OCI-LY3 (cell line): ENCODE measurements around the gene GATM.

Source experiments
- H2AFZ ChIP-seq: fragments of 200-600, 300-600 bp; shearing (Covaris generic); 2 replicates; pipeline ENCODE4 v1.6.0; 2014; ENCODE audit warnings: antibody characterized with exemption, low read depth, low read length
- H3K27ac ChIP-seq: fragments of 200-600, 300-600 bp; sonication (generic); 2 replicates; pipeline ENCODE4 v1.5.1; 2014; ENCODE audit warnings: mild to moderate bottlenecking, low read length, moderate library complexity, mixed read lengths
- H3K27me3 ChIP-seq: fragments of 200-600, 300-600 bp; sonication (generic); 2 replicates; pipeline ENCODE4 v1.6.1; 2014; ENCODE audit warnings: low read depth, low read length, mixed read lengths
- H3K36me3 ChIP-seq: fragments of 200-600, 300-600 bp; sonication (generic); replicated peaks from 2 replicates; pipeline ENCODE3; 2014; ENCODE audit warnings: low read depth, low read length, mixed read lengths
- H3K4me1 ChIP-seq: fragments of 300-600, 200-600 bp; sonication (generic); 2 replicates; pipeline ENCODE4 v1.6.1; 2014; ENCODE audit warnings: low read length, mixed read lengths
- H3K4me2 ChIP-seq: fragments of 200-600, 300-600 bp; sonication (generic); 2 replicates; pipeline ENCODE4 v1.6.1; 2014; ENCODE audit warnings: low read length, mixed read lengths
- H3K4me3 ChIP-seq: fragments of 300-600, 200-600 bp; sonication (generic); 2 replicates; pipeline ENCODE4 v1.5.1; 2014; ENCODE audit warnings: antibody characterized with exemption, mild to moderate bottlenecking, low read length, moderate library complexity
- H3K79me2 ChIP-seq: fragments of 300-600, 200-600 bp; shearing (Covaris generic); 2 replicates; pipeline ENCODE4 v1.6.1; 2014; ENCODE audit warnings: mild to moderate bottlenecking, low read length, mixed read lengths
- H3K9ac ChIP-seq: fragments of 300-600, 200-600 bp; shearing (Covaris generic); 2 replicates; pipeline ENCODE4 v1.6.0; 2014; ENCODE audit warnings: mild to moderate bottlenecking, low read length, moderate library complexity
- H3K9me3 ChIP-seq: fragments of 200-600, 300-600 bp; shearing (Covaris generic); 2 replicates; pipeline ENCODE4 v1.6.1; 2014; ENCODE audit warnings: low read length, mixed read lengths; ENCODE audit not compliant: insufficient read depth
- H4K20me1 ChIP-seq: fragments of 200-600, 300-600 bp; sonication (generic); 2 replicates; pipeline ENCODE4 v1.6.1; 2016; ENCODE audit warnings: low read length, mixed read lengths; ENCODE audit not compliant: insufficient read depth
- CTCF ChIP-seq: fragments of 200-600, 300-600 bp; sonication (generic); IDR thresholded peaks from 2 replicates; pipeline ENCODE4 v1.5.1; 2014; ENCODE audit warnings: antibody characterized with exemption, low read length, low read depth
- EZH2phosphoT487 ChIP-seq: fragments of 200-600 bp; shearing (Covaris generic); IDR thresholded peaks from 2 replicates; pipeline ENCODE4 v1.6.1; 2018; ENCODE audit warnings: antibody characterized with exemption, mixed run types, low read depth

Gene GATM

GRCh38 chr15:45417303-45417950 lies 39.1 kb upstream of the GATM start:
- H3K4me3 ChIP-seq = no peak overlapping the region
- H2AFZ ChIP-seq = no peak overlapping the region
- H3K36me3 ChIP-seq = peaks cover 64% of the 10 kb centered on the region
- H3K9ac ChIP-seq = no peak overlapping the region
- H3K4me1 ChIP-seq = no peaks in the 10 kb centered on the region; the same call in 1 of the 2 replicates
- peaks cover 7% of the 10 kb centered on the region; the same call in 1 of the 2 replicates for H4K20me1 ChIP-seq
- peaks cover 16% of the 10 kb centered on the region for H3K79me2 ChIP-seq
- TF ChIP-seq EZH2phosphoT487 = no peak
- no peak for TF ChIP-seq CTCF
- no peak overlapping the region for H3K27ac ChIP-seq
- H3K4me2 ChIP-seq = no peak overlapping the region
- no peaks in the 10 kb centered on the region for H3K9me3 ChIP-seq
- H3K27me3 ChIP-seq = no peaks in the 10 kb centered on the region

GRCh38 chr15:45414215-45414885 lies 36.0 kb upstream of the GATM start:
- Histone ChIP-seq H2AFZ (no peak overlapping the region), H3K4me2 (no peak overlapping the region), H3K9ac (no peak overlapping the region), H3K4me1 (no peaks in the 10 kb centered on the region; the same call in 1 of the 2 replicates), H3K27me3 (no peaks in the 10 kb centered on the region), H3K4me3 (no peak overlapping the region), H3K79me2 (peaks cover 20% of the 10 kb centered on the region), H3K36me3 (peaks cover 62% of the 10 kb centered on the region), H3K9me3 (no peaks in the 10 kb centered on the region), H3K27ac (no peak overlapping the region), H4K20me1 (peaks cover 7% of the 10 kb centered on the region; the same call in 1 of the 2 replicates)
- no peak for TF ChIP-seq CTCF
- TF ChIP-seq EZH2phosphoT487 = no peak

- Histone ChIP-seq H3K4me3 (no peak overlapping the region), H3K36me3 (peaks cover 65% of the 10 kb centered on the region), H4K20me1 (peaks cover 7% of the 10 kb centered on the region), H2AFZ (no peak overlapping the region), H3K9ac (no peak overlapping the region), H3K4me1 (peaks cover 9% of the 10 kb centered on the region; the same call in 1 of the 2 replicates), H3K9me3 (no peaks in the 10 kb centered on the region), H3K4me2 (no peak overlapping the region), H3K27ac (no peak overlapping the region), H3K79me2 (peaks cover 51% of the 10 kb centered on the region), H3K27me3 (no peaks in the 10 kb centered on the region)
- no peak for TF ChIP-seq EZH2phosphoT487
- TF ChIP-seq CTCF = no peak
Observed at GRCh38 chr15:45409596-45409995, 31.3 kb upstream of the GATM start.

- H3K9me3 ChIP-seq = no peaks in the 10 kb centered on the region
- TF ChIP-seq EZH2phosphoT487 = no peak
- TF ChIP-seq CTCF = no peak
- no peaks in the 10 kb centered on the region for H3K27me3 ChIP-seq
- no peak overlapping the region for H3K4me2 ChIP-seq
- H3K4me1 ChIP-seq = peaks cover 18% of the 10 kb centered on the region
- H3K9ac ChIP-seq = no peak overlapping the region
- peaks cover 60% of the 10 kb centered on the region for H3K36me3 ChIP-seq
- no peak overlapping the region for H3K4me3 ChIP-seq
- peaks cover 11% of the 10 kb centered on the region for H4K20me1 ChIP-seq
- H3K27ac ChIP-seq = no peak overlapping the region
- H2AFZ ChIP-seq = no peak overlapping the region
- H3K79me2 ChIP-seq = peaks cover 58% of the 10 kb centered on the region
Observed at GRCh38 chr15:45407786-45408185, 29.4 kb upstream of the GATM start.
